CD4-positive, alpha-beta T cell (primary cell): ENCODE measurements around the gene PDCD4. TPM values are rescaled to one million over a fixed set of nuclear protein-coding genes. Genes with fewer than 3 reads are reported as not detected.
A peak's percentile ranks its signal among the peaks of the same experiment; 100 is the strongest.

Source experiments
- ATAC-seq: fragments of 200-7000 bp; cut with Tn5 transposase; one replicate; pipeline ENCODE4 v1.10.0; 2022; ENCODE audit warnings: mild to moderate bottlenecking; ENCODE audit not compliant: poor library complexity
- CTCF ChIA-PET: fragments of 350-600 bp; sonication (Branson Sonifier 250); formaldehyde crosslinking; loops from one replicate; lab custom pipeline; 2021; ENCODE audit warnings: antibody characterized with exemption, inconsistent platforms; lab: Charles Lee
- POLR2A ChIA-PET: fragments of 350-600 bp; sonication (Branson Sonifier 250); formaldehyde crosslinking; loops from one replicate; lab custom pipeline; 2021; ENCODE audit warnings: antibody characterized with exemption, inconsistent platforms; lab: Charles Lee
- DNase-seq, 14 experiments: peaks; one replicate each; pipeline ENCODE4 v3.0.0-alpha.2; 2013 to 2020; ENCODE audit warnings: mixed read lengths in 2 of 14
- H3K27ac ChIP-seq, 2 donors: one replicate each; pipeline versions ENCODE4 v1.5.1 to v1.7.0; 2013; ENCODE audit warnings: low read length in 2 of 2, low read depth in 1 of 2, mild to moderate bottlenecking in 1 of 2
- H3K27me3 ChIP-seq, 2 experiments: 1 replicate in 1 of 2; 2 replicates in 1 of 2; pipeline versions ENCODE4 v1.6.1 to v1.7.0; 2013; ENCODE audit warnings: low read length in 2 of 2, control low read depth in 1 of 2, mild to moderate bottlenecking in 1 of 2, moderate library complexity in 1 of 2; ENCODE audit not compliant: insufficient read depth in 2 of 2, control insufficient read depth in 1 of 2
- H3K36me3 ChIP-seq: one replicate; pipeline ENCODE4 v1.6.1; 2013; ENCODE audit warnings: low read length, control low read depth; ENCODE audit not compliant: insufficient read depth
- H3K4me1 ChIP-seq: one replicate; pipeline ENCODE4 v1.6.1; 2013; ENCODE audit warnings: low read length, control low read depth; ENCODE audit not compliant: insufficient read depth
- H3K4me3 ChIP-seq: one replicate; pipeline ENCODE4 v1.5.1; 2013; ENCODE audit warnings: mild to moderate bottlenecking, low read length, moderate library complexity
- H3K9me3 ChIP-seq, 2 experiments: 1 replicate in 1 of 2; 2 replicates in 1 of 2; pipeline versions ENCODE4 v1.6.1 to v1.7.0; 2013; ENCODE audit warnings: low read length in 2 of 2, mild to moderate bottlenecking in 2 of 2, control low read depth in 1 of 2, moderate library complexity in 1 of 2; ENCODE audit not compliant: control insufficient read depth in 1 of 2, insufficient read depth in 1 of 2
- H3K27ac Mint-ChIP-seq: one replicate; pipeline ENCODE4 v1.8.0; 2020; ENCODE audit warnings: mixed read lengths
- H3K27me3 Mint-ChIP-seq: one replicate; pipeline ENCODE4 v1.8.0; 2021; ENCODE audit warnings: mixed read lengths
- H3K36me3 Mint-ChIP-seq: one replicate; pipeline ENCODE4 v1.8.0; 2021; ENCODE audit warnings: low read depth, mixed read lengths
- H3K4me1 Mint-ChIP-seq: one replicate; pipeline ENCODE4 v1.8.0; 2021; ENCODE audit warnings: low read depth, mixed read lengths
- H3K4me3 Mint-ChIP-seq: one replicate; pipeline ENCODE4 v1.8.0; 2020; ENCODE audit warnings: mild to moderate bottlenecking, mixed read lengths
- H3K9me3 Mint-ChIP-seq: one replicate; pipeline ENCODE4 v1.8.0; 2020; ENCODE audit warnings: mixed read lengths
- intact Hi-C, 2 experiments: fragments of 100-400 bp; cut with DNase I in 1 of 2; cut with micrococcal nuclease in 1 of 2; formaldehyde crosslinking; loops; one replicate each; pipeline versions ENCODE4 v1.15.1 to v1.9.0; 2023 to 2025; cut with DNase I, micrococcal nuclease
- total RNA-seq, 174 experiments: library from RNA in 2 of 174; stranded (reverse) in 2 of 174; gene quantifications; one replicate each; pipeline ENCODE4 v1.2.3 and lab custom pipeline; 2021 to 2026
- TF ChIP-seq, protein P1 (sequence below): fragments of 200-600 bp; IDR thresholded peaks from one replicate; pipeline ENCODE4 v1.8.0; 2022; ENCODE audit warnings: antibody characterized with exemption, mild to moderate bottlenecking

The PDCD4 gene
- total RNA-seq, 2 experiments from 2014 or later, result 352 to 358 TPM

DNA sequence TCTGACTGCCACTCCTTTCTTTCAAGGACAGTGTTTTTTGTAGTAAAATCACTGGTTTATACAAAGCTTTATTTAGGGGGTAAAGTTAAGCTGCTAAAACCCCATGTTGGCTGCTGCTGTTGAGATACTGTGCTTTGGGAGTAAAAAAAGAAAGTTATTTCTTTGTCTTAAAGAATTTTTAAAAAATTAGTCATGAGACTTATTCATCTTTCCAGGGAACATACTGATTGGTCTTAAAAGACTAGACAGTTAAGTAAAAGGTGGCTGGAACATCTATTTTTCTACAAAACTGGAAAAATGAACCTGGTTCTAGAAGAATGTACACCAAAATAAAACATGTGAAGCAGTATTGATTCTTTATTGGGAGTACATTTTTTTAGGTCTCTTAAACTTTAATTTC is 26.7 kb downstream of the PDCD4 start:
- Histone ChIP-seq H3K36me3 (peaks cover 86% of the 10 kb centered on the region), H3K27ac (no peak overlapping the region), H3K27me3 (no peaks in the 10 kb centered on the region), H3K4me1 (no peaks in the 10 kb centered on the region), H3K4me3 (no peak overlapping the region), H3K9me3 (no peaks in the 10 kb centered on the region)
- H3K4me1 Mint-ChIP-seq, result peaks cover 48% of the 10 kb centered on the region
- intact Hi-C loops, result loop anchor here in 1 of 2 experiments (10.0 kb wide), 1 partner anchor 594 kb away; the partner anchor contains the start of gene SMNDC1
- ChIA-PET CTCF (interaction anchor here (0.7 to 1.4 kb wide), 6 partner anchors 11 to 822 kb away, joined by 3 to 4 read pairs (median 3); no protein-coding TSS in a partner anchor), POLR2A (interaction anchor here (0.9 to 3.0 kb wide), 4 partner anchors 10 to 152 kb away, joined by 3 to 13 read pairs (median 4); partner anchors contain the start of genes BBIP1 and SHOC2)
- TF ChIP-seq, protein P1, sequence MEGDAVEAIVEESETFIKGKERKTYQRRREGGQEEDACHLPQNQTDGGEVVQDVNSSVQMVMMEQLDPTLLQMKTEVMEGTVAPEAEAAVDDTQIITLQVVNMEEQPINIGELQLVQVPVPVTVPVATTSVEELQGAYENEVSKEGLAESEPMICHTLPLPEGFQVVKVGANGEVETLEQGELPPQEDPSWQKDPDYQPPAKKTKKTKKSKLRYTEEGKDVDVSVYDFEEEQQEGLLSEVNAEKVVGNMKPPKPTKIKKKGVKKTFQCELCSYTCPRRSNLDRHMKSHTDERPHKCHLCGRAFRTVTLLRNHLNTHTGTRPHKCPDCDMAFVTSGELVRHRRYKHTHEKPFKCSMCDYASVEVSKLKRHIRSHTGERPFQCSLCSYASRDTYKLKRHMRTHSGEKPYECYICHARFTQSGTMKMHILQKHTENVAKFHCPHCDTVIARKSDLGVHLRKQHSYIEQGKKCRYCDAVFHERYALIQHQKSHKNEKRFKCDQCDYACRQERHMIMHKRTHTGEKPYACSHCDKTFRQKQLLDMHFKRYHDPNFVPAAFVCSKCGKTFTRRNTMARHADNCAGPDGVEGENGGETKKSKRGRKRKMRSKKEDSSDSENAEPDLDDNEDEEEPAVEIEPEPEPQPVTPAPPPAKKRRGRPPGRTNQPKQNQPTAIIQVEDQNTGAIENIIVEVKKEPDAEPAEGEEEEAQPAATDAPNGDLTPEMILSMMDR, result no peak
- DNase-seq (no peak), ATAC-seq (no peak)
- no peak overlapping the region for H3K27ac Mint-ChIP-seq
- H3K9me3 Mint-ChIP-seq, result no peaks in the 10 kb centered on the region
- H3K36me3 Mint-ChIP-seq, result peaks cover 99% of the 10 kb centered on the region
- no peaks in the 10 kb centered on the region for H3K27me3 Mint-ChIP-seq
- H3K4me3 Mint-ChIP-seq, result no peak overlapping the region

DNA sequence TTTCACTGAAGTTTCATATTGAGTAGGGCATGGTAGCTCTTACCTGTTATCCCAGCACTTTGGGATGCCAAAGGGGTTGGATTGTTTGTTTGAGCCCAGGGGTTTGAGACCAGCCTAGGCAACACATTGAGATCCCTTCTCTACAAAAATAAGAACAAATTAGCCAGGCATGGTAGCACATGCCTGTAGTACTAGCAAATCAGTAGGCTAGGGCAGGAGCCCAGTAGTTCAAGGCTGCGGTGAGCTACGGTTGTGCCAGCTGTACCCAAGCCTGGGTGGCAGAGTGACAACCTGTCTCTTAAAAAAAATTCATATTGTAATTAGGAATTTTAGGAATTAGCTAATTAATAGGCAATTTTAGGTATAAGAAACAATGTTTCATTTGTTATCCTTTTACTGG is 29.3 kb downstream of the PDCD4 start:
- Histone ChIP-seq H3K4me1 (no peaks in the 10 kb centered on the region), H3K27me3 (no peaks in the 10 kb centered on the region), H3K4me3 (no peak overlapping the region), H3K9me3 (no peaks in the 10 kb centered on the region), H3K27ac (no peak overlapping the region), H3K36me3 (peaks cover 72% of the 10 kb centered on the region)
- ChIA-PET POLR2A (interaction anchor here (0.6 to 2.0 kb wide), 8 partner anchors 10 to 842 kb away, joined by 3 to 8 read pairs (median 4); partner anchors contain the start of genes BBIP1, PDCD4 and SHOC2), CTCF (interaction anchor here (0.9 kb wide), 1 partner anchor 12 kb away, joined by 4 read pairs; no protein-coding TSS in a partner anchor)
- Mint-ChIP-seq H3K27me3 (no peaks in the 10 kb centered on the region), H3K36me3 (peaks cover 92% of the 10 kb centered on the region), H3K4me3 (no peak overlapping the region), H3K4me1 (peaks cover 34% of the 10 kb centered on the region), H3K27ac (peak overlapping the region; percentile 34), H3K9me3 (no peaks in the 10 kb centered on the region)
- TF ChIP-seq, protein P1, result no peak
- no peak for DNase-seq
- no peak for ATAC-seq
- intact Hi-C loops, result no loop called here

GRCh38 chr10:110901954-110902819 is 30.5 kb downstream of the PDCD4 start:
- POLR2A ChIA-PET, result interaction anchor here (0.6 to 2.0 kb wide), 9 partner anchors 8 to 843 kb away, joined by 3 to 6 read pairs (median 3); no protein-coding TSS in a partner anchor
- TF ChIP-seq, protein P1, result no peak
- H3K27ac Mint-ChIP-seq, result peak overlapping the region; percentile 34
- no peak overlapping the region for H3K4me3 Mint-ChIP-seq
- DNase-seq, result peak in 1 of 14 experiments; percentile 27
- Histone ChIP-seq H3K4me3 (no peak overlapping the region), H3K27me3 (no peaks in the 10 kb centered on the region), H3K36me3 (peaks cover 64% of the 10 kb centered on the region), H3K27ac (peak overlapping the region in 1 of 2 donors; percentile 19), H3K9me3 (no peaks in the 10 kb centered on the region), H3K4me1 (no peaks in the 10 kb centered on the region)
- peak; percentile 43 for ATAC-seq
- intact Hi-C loops, result no loop called here
- H3K36me3 Mint-ChIP-seq, result peaks cover 86% of the 10 kb centered on the region
- H3K9me3 Mint-ChIP-seq, result no peaks in the 10 kb centered on the region
- peaks cover 22% of the 10 kb centered on the region for H3K4me1 Mint-ChIP-seq
- CTCF ChIA-PET, result interaction anchor here (0.8 to 0.9 kb wide), 2 partner anchors 8 to 156 kb away, joined by 3 read pairs; no protein-coding TSS in a partner anchor
- no peaks in the 10 kb centered on the region for H3K27me3 Mint-ChIP-seq
